ENCODE measurements around the gene MESP2. TPM values are rescaled to one million over a fixed set of nuclear protein-coding genes. Genes with fewer than 3 reads are reported as not detected.

Gene MESP2
- total and polyA plus RNA-seq, 2 donors from 2014 or later, result 0.24 to 0.47 TPM

GRCh38 chr15:89777073-89777751 is 1.1 kb downstream of the MESP2 start:
- Histone ChIP-seq H3K36me3 (ENCODE audit: control insufficient read depth in 2 of 3, insufficient read depth in 3 of 3, low read length in 3 of 3) (no peaks in the 10 kb centered on the region), H3K4me3 (ENCODE audit: low read length in 3 of 3) (no peak overlapping the region), H3K27ac (ENCODE audit: low read depth in 2 of 2, low read length in 2 of 2) (peak overlapping the region in 1 of 2 donors; percentile 11), H3K9ac (ENCODE audit: low read length in 3 of 3) (no peak overlapping the region), H3K27me3 (ENCODE audit: control insufficient read depth, insufficient read depth, low read length) (no peaks in the 10 kb centered on the region), H3K9me3 (ENCODE audit: control insufficient read depth in 2 of 3, insufficient read depth in 1 of 3, low read length in 3 of 3) (no peaks in the 10 kb centered on the region), H3K4me1 (ENCODE audit: control insufficient read depth in 2 of 3, insufficient read depth in 2 of 3, low read depth in 1 of 3, low read length in 3 of 3) (peaks cover 0 to 5% (median 0%) of the 10 kb centered on the region in 3 donors)
- TF ChIP-seq CTCF (IDR thresholded peaks at IDR 0.05; ENCODE audit: borderline replicate concordance, extremely low read depth, insufficient read depth), result no peak
- DNase-seq (peak in 1 of 5 donors; percentile 76), FAIRE-seq (no peak)
- intact Hi-C loops (cut with DNase I), result no loop called here

GRCh38 chr15:89777782-89778380 is 1.7 kb downstream of the MESP2 start:
- no peak for FAIRE-seq
- Histone ChIP-seq H3K9ac (ENCODE audit: low read length in 3 of 3) (no peak overlapping the region), H3K27ac (ENCODE audit: low read depth in 2 of 2, low read length in 2 of 2) (no peak overlapping the region), H3K4me3 (ENCODE audit: low read length in 3 of 3) (no peak overlapping the region), H3K4me1 (ENCODE audit: control insufficient read depth in 2 of 3, insufficient read depth in 2 of 3, low read depth in 1 of 3, low read length in 3 of 3) (peaks cover 0 to 5% (median 0%) of the 10 kb centered on the region in 3 donors), H3K9me3 (ENCODE audit: control insufficient read depth in 2 of 3, insufficient read depth in 1 of 3, low read length in 3 of 3) (no peaks in the 10 kb centered on the region), H3K27me3 (ENCODE audit: control insufficient read depth, insufficient read depth, low read length) (no peaks in the 10 kb centered on the region), H3K36me3 (ENCODE audit: control insufficient read depth in 2 of 3, insufficient read depth in 3 of 3, low read length in 3 of 3) (no peaks in the 10 kb centered on the region)
- intact Hi-C loops (cut with DNase I), result no loop called here
- DNase-seq, result peak in 2 of 5 donors; percentile 33 to 71
- no peak for TF ChIP-seq CTCF (IDR thresholded peaks at IDR 0.05; ENCODE audit: borderline replicate concordance, extremely low read depth, insufficient read depth)

- intact Hi-C loops (cut with DNase I), result no loop called here
- no peak for TF ChIP-seq CTCF (IDR thresholded peaks at IDR 0.05; ENCODE audit: borderline replicate concordance, extremely low read depth, insufficient read depth)
- Histone ChIP-seq H3K27ac (ENCODE audit: low read depth in 2 of 2, low read length in 2 of 2) (no peak overlapping the region), H3K27me3 (ENCODE audit: control insufficient read depth, insufficient read depth, low read length) (no peaks in the 10 kb centered on the region), H3K36me3 (ENCODE audit: control insufficient read depth in 2 of 3, insufficient read depth in 3 of 3, low read length in 3 of 3) (no peaks in the 10 kb centered on the region), H3K4me1 (ENCODE audit: control insufficient read depth in 2 of 3, insufficient read depth in 2 of 3, low read depth in 1 of 3, low read length in 3 of 3) (peaks cover 0 to 5% (median 0%) of the 10 kb centered on the region in 3 donors), H3K4me3 (ENCODE audit: low read length in 3 of 3) (no peak overlapping the region), H3K9ac (ENCODE audit: low read length in 3 of 3) (no peak overlapping the region), H3K9me3 (ENCODE audit: control insufficient read depth in 2 of 3, insufficient read depth in 1 of 3, low read length in 3 of 3) (no peaks in the 10 kb centered on the region)
- DNase-seq (peak in 1 of 5 donors; percentile 39), FAIRE-seq (no peak)
These were observed 2.7 kb downstream of the MESP2 start for GRCh38 chr15:89778861-89779260.
